GM18505 (cell line): ENCODE measurements around the gene EVA1A.
"Not testable (repeated sequence)": the region's sequence is repeated elsewhere in the genome, so short reads cannot be mapped to it uniquely, and the experiment has no call there.

Source experiments
- ATAC-seq: cut with Tn5 transposase; IDR thresholded peaks from one replicate; pipeline ENCODE4 v1.9.1; 2021; ENCODE audit not compliant: unreplicated experiment
- POLR2A ChIP-seq: IDR thresholded peaks from 4 replicates; pipeline ENCODE4 v1.6.1; 2011; ENCODE audit warnings: borderline replicate concordance; ENCODE audit not compliant: insufficient read depth, insufficient read length; ENCODE audit errors: extremely low read depth

Gene EVA1A

GRCh38 chr2:75482398-75482797 is 78.3 kb downstream of the EVA1A start:
- no peak for TF ChIP-seq POLR2A
- ATAC-seq: no peak

GRCh38 chr2:75480971-75481836 is 79.5 kb downstream of the EVA1A start:
- no peak for TF ChIP-seq POLR2A
- ATAC-seq: no peak

GRCh38 chr2:75477696-75478095 is 83.0 kb downstream of the EVA1A start:
- not testable (repeated sequence) for ATAC-seq

GRCh38 chr2:75476761-75477160 is 84.0 kb downstream of the EVA1A start:
- no peak for TF ChIP-seq POLR2A
- no peak for ATAC-seq

GRCh38 chr2:75475976-75476375 is 84.8 kb downstream of the EVA1A start:
- ATAC-seq: no peak
- no peak for TF ChIP-seq POLR2A

- TF ChIP-seq POLR2A: no peak
- no peak for ATAC-seq
These were observed 85.7 kb downstream of the EVA1A start for GRCh38 chr2:75475049-75475448.

GRCh38 chr2:75474115-75474514 is 86.6 kb downstream of the EVA1A start:
- TF ChIP-seq POLR2A: no peak
- ATAC-seq: no peak

- TF ChIP-seq POLR2A: no peak
- ATAC-seq: no peak
These were observed 93.9 kb downstream of the EVA1A start for GRCh38 chr2:75466708-75467311.

GRCh38 chr2:75465317-75465984 is 95.3 kb downstream of the EVA1A start:
- ATAC-seq: no peak
- TF ChIP-seq POLR2A: no peak

GRCh38 chr2:75464348-75464946 is 96.3 kb downstream of the EVA1A start:
- ATAC-seq: no peak
- TF ChIP-seq POLR2A: no peak

GRCh38 chr2:75462721-75463120 is 98.0 kb downstream of the EVA1A start:
- ATAC-seq: no peak
- TF ChIP-seq POLR2A: no peak

GRCh38 chr2:75462206-75462605 is 98.5 kb downstream of the EVA1A start:
- ATAC-seq: no peak
- TF ChIP-seq POLR2A: no peak

GRCh38 chr2:75460630-75461029 is 100.1 kb downstream of the EVA1A start:
- no peak for ATAC-seq
- no peak for TF ChIP-seq POLR2A
